HG02678 (cell line): ENCODE measurements around the gene SPDEF.

Source experiments
- ATAC-seq: cut with Tn5 transposase; IDR thresholded peaks from one replicate; pipeline ENCODE4 v1.9.1; 2021; ENCODE audit warnings: mild to moderate bottlenecking, moderate library complexity; ENCODE audit not compliant: unreplicated experiment

The SPDEF gene

DNA sequence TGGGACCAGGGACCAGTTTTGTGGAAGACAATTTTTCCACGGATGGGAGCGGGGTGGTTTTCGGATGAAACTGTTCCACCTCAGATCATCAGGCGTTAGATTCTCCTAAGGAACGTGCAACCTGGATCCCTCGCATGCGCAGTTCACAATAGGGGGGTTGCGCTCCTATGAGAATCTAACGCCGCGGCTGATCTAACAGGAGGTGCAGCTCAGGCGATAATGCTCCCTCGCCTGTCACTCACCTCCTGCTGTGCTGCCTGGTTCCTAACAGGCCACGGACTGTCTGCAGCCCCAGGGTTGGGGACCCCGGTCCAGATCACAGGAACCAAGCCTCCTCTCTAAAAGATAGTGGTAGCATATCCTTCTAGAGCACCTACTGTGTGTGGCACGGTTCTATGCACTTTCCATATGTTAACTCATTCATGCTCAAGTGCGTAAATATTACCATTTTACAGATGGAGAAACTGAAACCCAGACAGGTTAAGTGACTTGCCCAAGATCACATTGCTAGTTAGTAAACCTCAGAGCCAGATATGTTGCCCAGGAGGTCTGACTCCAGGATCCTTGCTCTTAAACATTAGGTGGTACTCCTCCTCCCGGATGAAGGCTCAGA is 25.3 kb downstream of the SPDEF start:
- no peak for ATAC-seq

DNA sequence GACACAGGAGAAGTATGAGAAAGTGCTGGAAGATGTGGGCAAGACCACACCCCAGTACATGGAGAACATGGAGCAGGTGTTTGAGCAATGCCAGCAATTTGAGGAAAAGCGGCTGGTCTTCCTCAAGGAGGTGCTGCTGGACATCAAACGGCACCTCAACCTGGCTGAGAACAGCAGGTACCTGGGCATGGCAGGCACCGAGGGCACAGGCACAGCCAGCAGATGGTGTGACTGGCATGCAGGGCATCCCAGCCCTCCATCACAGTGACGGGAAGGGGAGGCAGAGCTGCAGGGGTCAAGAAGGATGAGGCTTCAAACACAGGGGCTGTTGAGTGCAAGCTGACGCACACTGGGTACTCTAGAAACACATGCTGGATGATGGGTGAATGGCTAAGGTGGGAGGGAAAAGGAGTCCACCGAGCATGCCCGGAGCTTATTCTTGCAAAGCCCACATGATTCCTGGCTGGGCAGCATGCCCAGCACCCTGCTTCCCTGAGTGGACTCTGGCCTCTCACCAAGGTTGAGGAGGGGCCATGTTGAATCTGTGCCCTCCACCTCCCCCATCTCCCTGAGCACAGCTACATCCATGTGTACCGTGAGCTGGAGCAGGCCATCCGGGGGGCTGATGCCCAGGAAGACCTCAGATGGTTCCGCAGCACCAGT is 26.3 kb downstream of the SPDEF start:
- no peak for ATAC-seq

DNA sequence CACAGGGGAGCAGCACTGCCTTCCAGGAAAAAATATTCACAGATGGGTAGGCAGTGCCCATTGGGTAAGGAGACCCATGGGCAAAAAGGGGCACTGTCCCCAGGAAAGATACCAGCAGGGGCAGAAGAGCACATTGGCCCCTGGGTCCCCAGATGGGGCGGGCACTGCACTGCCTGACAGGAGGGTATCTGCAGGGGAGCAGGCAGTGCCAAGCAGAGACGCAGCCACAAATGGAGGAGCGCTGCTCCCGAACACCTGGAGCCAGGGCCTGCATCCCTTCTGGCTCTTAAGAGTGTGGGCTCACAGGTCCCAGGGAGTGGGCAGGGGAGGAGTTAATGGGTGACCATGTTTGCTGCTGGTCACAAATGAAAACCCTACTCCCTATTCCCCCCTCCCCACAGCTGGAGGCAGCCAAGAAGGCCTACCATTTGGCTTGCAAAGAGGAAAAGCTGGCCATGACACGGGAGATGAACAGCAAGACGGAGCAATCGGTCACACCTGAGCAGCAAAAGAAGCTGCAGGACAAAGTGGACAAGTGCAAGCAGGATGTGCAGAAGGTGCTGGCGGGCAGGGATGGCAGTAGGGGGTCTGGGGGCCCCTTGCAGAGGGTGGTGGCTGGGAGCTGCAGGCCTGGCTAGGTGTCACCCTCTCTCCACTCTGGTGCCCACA is 27.0 kb downstream of the SPDEF start:
- ATAC-seq, result no peak

DNA sequence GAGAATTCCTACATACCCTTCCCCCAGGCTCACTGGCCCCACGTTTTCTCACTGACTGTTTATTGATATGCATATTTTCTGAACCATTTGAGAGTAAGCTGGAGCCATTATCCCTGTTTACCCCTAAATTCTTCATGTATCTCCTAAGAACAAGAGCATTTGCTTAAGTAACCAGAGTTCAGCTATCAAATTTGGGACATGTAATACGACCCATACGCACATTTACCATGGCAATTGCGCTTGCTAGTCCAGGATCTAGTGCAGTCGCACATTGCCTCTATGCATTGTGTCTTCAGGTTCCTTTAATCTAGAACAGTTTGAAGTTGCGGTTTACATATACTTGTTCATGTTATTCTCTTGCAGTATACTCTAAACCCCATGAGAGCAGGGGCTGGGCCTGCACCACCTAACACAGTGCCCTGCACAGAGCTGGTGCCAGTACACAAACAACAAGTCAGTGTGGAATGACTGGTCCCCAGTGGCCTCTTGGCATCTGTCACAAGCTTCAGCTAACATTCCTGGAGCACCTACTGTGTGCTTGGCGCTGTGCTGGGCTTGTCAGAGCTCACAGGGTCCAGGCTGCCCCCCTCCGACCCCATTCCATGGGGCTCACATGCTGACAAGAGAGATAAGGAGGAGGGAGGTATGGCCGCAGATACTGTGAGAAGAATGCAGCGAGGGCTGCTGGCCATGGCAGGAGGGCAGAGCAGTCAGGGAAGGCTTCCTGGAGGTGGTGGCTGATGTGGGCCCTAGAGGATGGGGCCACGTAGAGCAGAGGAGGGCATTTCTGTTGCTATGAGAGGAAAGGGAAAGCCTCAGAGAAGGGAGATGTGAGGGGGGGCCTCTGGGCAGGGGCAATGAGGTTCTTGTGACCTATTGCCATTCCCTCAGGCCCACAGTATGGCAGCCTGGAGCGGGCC is 28.1 kb downstream of the SPDEF start:
- ATAC-seq, result no peak

DNA sequence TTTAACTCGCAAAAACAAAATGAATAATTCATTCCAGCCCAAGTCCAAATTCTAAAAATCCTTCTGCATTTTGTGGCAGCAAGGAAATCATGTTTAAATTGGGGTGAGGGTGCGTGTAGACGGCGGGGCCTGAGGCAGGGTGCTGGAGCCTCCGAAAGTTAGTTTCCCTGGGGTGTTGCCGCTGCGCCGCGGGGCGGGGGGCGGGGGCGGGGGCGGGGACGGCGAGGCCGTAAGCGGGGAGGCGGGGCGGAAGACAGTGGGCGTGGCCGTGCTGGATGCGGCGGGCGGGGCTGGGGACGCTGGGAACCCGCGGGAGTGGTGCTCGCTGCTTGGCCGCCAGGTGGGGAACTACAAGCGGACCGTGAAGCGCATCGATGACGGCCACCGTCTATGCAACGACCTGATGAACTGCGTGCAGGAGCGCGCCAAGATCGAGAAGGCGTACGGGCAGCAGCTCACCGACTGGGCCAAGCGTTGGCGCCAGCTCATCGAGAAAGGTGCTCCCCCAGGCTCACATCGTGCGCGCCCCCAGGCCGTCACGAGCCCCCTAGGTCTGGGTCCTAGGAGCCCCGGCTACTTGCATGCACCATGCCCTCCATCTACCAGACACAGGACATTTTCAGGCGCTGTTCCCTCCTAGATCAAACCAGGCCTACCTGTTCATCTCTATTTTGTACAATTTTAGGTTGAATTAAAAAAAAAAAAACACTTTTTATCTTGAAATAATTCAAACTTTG is 29.0 kb downstream of the SPDEF start:
- ATAC-seq, result peak; percentile 87

DNA sequence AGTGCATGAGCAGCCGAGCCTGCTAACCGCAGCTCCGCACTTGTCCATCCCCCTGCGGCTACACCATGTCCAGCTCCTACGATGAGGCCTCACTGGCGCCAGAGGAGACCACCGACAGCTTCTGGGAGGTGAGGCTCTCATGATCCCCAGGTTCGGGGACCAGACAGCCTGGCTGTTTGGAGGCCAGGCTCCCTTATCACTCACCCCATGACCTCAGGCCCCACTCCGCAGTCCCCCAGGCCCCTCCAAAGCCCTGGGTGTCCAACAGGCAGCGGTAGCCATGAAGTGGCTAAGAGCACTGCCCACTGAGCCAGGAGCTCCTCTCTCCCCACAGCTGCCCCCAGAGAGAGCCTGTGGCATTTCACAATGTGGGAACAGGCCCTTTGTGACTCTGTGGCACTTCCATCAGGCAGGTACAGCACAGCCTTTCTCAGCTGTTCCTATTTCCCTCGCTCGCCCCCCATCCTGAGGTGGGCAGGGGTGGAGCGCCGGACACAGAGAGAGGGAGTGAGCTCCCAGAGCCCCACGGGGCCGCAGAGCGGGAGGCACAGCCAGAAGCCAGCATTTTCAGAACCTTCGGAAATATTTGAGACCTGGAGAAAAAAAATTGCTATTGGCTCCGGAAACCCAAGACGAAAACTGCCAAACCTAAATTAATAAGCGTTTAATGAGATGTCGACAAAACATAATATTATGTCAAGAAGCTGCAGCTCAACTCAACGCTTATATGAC is 29.7 kb downstream of the SPDEF start:
- ATAC-seq, result no peak

DNA sequence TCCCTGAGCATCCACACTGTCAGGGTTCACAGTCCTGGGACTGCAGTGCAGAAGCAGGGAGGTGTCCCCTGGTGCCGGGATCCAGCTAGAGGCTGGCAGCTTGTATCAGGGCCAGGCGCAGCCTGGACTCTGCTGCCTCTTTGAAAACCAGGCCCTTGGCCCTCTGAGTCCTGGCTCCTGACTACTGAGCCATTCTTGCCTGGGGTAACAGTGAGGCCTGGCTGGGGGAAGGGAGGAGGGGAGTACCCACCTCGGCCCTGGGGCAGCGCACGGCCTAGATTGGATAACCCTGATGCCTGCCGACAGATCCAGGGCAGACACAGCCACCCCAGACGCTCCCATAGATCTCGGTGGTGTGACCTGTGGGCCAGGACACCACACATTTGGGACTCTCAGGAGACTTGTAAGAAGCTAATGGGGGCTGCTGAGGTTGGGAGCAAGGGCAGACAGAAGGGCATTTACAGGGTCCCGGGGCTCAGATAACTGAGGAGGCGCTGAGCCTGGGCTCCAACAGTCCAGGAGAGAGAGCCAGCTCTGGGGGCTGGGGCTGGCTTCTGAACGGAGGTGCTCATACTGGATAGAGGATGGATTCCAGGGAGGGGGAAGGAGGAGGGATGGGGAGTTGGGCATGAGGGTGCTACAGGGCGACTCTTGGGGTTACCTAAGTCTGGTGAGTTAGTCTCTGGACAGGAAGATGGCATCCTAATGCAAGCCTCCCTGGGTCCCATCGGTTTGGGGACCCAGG is 30.5 kb downstream of the SPDEF start:
- no peak for ATAC-seq

DNA sequence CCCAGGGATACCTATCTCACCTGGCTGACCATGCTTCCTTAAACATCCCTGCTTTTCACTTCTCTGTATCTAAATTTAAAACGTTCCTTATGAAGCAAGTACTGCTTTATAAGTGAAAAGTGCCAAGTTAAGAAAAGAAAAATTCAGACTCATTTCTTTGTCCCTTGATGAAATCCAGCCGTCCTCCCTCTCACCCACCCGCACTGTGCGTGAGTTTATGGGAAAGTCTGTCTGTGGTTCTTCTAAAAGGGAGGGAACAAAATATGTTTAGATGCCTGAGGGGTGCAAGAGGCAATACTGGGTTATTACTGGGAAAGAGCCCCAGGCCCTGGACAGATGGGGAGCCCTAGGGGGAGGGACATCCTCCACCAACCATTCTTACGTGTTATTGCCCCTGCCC is 31.2 kb downstream of the SPDEF start:
- no peak for ATAC-seq

DNA sequence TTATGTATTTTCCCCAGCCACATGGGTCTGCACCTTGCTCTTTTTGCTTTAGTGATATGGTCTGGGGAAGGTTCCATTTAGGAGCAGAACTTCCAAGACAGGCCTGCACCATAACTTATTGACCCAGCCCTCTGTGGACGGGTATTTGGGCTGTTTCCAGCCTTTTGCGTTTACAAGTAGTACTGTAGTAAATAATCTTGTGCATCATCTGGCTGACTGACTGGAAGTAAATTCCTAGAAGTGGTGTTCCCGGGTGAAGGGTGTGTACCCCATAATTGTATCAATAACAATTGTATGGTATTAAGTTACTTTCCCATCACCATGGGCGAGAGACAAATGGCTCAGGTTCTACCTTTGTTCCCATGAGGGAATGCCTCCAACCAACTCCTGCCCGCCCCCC is 31.6 kb downstream of the SPDEF start:
- ATAC-seq, result no peak

DNA sequence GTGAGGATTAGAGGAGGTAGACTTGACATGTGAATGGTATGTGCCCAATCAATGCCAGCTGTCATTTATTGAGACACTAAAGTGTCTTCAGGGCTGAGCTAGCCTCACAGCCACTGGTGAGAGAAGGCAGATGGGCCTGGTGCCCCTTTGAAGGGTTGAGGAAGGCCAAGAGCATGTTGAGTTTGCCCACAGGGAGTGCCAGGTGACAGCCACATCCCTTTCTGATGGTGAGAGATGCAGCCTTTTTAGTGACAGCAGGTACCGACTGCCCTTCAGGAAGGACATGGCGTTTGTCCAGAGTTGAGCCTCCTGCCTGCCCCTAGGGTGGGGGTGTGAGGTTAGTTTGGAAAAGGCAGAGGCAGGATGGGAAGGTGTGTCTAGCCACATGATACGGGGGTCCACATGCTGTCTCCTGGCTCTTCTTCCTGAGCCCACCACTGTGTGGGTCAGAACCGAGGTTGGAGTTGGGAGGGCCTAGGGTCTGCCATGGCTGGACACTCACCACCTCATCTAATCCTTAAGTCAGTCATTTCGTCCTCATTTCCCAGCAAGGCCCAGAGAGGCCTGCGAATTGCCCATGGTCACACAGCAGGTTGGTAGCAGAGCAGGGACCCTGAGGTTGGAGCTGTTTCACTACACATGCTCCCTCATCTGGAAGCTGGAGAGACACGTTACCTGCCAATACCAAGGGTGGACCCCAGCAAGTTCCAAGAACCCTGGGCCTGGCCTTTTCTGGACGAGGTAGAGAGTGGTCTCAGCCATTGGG is 32.5 kb downstream of the SPDEF start:
- ATAC-seq, result no peak

DNA sequence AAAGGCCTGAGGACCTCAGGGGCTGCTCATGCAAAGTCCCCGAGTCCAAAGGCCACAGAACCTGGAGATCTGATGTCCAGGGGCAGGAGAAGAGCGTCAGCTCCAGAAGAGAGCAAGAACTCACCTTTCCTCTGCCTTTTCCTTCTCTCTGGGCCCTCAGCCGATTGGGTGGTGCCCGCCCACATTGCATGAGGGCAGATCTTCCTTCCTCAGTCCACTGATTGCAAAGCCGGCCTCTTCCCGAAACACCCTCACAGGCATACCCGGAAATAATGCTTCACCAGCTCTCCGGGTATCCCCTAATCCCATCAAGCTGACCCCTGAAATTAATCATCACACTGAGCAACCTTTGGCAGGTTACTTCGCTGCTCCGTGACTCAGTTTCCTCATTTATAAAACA is 33.4 kb downstream of the SPDEF start:
- no peak for ATAC-seq

DNA sequence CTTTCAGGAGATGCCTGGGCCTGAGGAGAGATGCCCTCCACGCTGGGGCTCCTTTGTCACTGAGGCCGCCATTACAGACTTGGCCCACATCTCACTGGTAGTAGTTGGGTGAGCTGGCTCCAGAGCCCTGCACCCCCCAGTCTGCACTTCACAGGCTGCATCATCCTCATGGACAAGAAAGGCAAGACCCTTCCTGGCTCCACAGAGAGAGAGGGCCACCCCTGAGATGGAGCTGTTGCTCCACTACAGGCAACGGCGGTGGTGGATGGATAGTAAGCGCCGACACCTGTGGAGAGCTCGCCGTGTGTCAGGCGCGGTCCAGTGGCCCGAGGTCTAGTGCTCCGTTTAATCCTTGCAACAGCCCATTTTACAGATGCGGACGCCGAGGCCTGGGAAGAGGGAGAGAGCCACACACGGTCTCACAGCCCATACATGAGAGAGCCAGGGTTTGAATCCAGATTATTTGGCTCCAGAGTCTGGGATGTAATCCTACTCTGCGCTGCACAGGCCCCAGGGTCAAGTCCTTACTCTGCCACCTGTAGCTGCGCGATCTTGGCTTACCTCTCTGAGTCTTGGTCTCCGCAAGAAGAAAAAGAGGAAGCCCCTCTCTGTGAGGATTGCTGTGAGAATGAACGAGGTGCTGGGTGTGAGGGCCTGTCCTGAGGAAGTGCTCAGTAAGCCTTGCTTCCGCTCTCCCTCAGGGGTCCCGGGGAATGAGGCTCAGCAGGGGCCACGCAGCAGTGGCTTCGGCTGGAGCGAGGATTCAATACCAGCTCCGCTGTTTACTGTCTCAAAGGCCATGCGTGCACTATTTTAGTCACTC is 34.5 kb downstream of the SPDEF start:
- ATAC-seq, result no peak

DNA sequence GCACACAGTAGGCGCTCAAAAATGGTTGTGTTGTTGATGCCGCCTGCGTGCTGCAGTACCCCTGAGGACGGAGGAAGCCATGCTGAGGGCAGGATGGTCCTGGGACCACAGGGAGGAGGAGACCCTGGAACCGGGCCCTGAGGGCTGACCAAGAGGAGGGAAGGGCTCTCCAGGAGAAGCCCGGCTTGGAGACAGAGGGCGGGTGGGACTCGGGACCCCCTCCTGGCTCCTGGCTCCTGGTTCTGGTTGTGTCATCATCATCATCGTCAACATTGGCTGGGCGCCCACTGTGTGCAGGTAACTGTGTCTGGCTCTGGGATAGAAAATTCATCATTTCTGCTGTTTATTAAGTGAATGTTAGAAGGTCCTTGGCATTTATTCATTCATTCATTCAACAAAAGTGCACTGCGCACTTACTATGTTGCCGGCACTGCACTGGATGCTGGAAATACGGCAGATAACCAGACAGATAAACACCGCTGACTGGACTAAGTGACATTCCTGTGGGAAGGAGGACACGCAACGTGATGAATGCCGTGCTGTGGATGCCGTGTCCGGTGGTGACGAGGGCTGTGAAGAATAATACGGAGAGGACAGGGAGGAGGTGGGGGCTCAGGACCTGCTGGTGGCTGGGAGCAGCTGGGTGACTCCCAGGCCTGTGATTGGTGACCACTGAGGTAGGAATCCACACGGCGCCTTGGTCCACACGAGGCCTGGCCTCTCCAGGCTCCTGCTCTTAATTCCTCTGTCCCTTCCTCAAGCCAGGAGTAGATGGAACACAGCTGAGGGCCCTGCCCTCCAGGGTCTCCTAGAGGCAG is 35.3 kb downstream of the SPDEF start:
- no peak for ATAC-seq

DNA sequence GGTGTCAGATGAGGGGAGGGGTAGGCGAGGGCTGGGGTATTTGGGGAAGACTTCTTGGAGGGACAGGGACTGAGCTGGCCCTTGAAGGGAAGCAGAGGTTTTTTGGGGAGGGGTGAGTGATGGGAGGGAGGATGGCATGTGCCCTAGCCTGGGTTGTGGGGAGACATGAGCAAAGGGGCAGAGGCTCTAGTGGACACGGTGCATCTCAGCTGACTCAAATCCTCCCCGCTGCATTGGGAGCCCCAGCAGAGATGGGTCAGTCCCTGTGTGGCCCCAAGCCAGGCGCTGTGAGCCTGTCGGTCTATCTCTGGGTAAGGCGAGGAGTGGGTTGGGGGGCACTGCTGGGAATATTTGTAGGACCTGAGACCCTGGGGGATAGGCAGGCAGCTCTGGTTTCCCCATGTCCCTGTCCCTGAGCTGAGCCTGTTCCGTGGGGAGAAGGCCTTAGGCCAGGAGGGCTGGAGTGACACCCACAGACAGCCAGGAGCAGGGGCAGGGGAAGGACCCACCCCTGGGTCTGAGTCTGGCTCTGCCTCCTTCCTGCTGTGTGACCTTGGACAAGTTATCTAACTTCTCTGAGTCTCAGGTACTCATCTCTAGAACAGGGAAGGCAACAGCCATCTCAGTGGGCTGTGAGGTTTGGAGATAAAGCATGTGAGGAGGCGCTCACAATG is 36.0 kb downstream of the SPDEF start:
- ATAC-seq, result no peak

DNA sequence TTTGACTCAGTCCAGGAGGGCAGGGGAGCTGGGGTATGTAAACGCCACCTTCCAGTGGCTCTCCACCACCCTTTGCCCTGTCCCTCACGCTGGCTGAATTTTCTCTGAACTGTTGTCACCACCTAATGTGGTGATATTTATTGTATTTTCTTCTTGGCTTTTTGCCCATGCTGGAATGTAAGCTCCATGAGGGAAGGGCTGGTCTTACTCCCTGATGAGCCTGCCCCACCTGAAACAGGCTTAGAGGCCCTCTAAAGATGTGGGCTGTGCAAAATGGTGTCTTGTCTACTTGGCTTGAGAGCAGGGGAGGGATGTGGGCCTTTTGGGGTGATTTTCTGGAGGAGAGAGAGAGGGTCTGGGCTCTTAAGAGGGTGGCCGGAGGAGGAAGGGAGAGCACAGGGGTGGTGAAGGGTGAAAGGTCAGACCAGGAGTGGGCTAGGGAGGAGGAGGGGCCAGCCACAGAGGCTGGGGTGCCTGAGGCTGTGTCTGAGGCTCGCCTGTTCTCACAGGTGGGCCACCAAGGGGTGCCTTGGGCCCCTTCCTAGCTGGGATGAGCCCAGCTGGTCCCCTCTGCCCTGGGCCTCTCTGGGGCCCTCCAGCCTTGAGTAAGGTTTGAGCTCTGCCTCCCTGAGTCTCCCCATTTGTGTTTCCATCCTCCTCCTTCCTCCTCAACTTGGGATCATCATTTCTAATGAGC is 37.3 kb downstream of the SPDEF start:
- ATAC-seq, result no peak

DNA sequence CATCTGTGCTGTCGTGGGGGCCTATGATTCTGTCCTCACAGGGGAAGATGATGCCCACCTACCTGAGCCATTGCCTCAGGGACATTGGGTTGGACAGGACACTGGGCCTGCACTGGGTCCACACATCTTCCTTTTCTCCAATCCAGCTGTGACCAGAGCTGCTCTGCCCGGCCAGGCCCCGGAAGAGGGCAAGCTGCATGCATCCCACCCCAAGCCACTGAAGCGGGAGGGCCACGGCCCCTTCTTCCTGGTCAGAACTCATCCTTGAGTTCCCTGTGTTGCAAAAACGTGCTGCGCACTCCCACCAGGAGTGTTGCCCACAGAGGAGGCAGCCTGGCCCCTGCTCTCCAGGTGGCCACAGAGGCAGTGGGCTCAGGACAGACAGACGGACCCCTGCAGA is 38.2 kb downstream of the SPDEF start:
- no peak for ATAC-seq
